DND-41 (cell line): ENCODE results near the gene TSHB.

Source experiments
- ATAC-seq: fragments of 200-7000 bp; cut with Tn5 transposase; 3 replicates; pipeline ENCODE4 v1.9.1; 2021; ENCODE audit warnings: low read depth; ENCODE audit not compliant: insufficient read depth
- DNase-seq: peaks from one replicate; pipeline ENCODE4 v3.0.0-alpha.2; 2020
- H2AFZ ChIP-seq: 2 replicates; pipeline ENCODE4 v1.6.0; 2012; ENCODE audit warnings: low read depth, low read length
- H3K27ac ChIP-seq: 2 replicates; pipeline ENCODE4 v1.5.1; 2012; ENCODE audit warnings: low read length, inconsistent platforms
- H3K27me3 ChIP-seq: fragments of 200-600 bp; sonication (generic); 2 replicates; pipeline ENCODE4 v1.6.0; 2012; ENCODE audit warnings: low read length, mild to moderate bottlenecking, inconsistent platforms; ENCODE audit not compliant: insufficient read depth, poor library complexity
- H3K36me3 ChIP-seq: 2 replicates; pipeline ENCODE4 v1.5.1; 2012; ENCODE audit warnings: low read length, inconsistent platforms; ENCODE audit not compliant: insufficient read depth
- H3K4me1 ChIP-seq: 2 replicates; pipeline ENCODE4 v1.5.1; 2012; ENCODE audit warnings: mild to moderate bottlenecking, low read length; ENCODE audit not compliant: insufficient read depth
- H3K4me2 ChIP-seq: 2 replicates; pipeline ENCODE4 v1.6.0; 2012; ENCODE audit warnings: mild to moderate bottlenecking, moderate library complexity, low read length, inconsistent platforms; ENCODE audit not compliant: insufficient read depth
- H3K4me3 ChIP-seq, 2 experiments: fragments of 200-600 bp in 1 of 2; shearing (Covaris generic) in 1 of 2; 2 replicates each; pipeline ENCODE4 v1.5.1; 2012 to 2016; ENCODE audit warnings: inconsistent platforms in 2 of 2, low read length in 2 of 2, mild to moderate bottlenecking in 2 of 2, low read depth in 1 of 2, moderate library complexity in 1 of 2
- H3K79me2 ChIP-seq: 2 replicates; pipeline ENCODE4 v1.6.0; 2012; ENCODE audit warnings: low read length, inconsistent platforms; ENCODE audit not compliant: insufficient read depth
- H3K9ac ChIP-seq: 2 replicates; pipeline ENCODE4 v1.6.0; 2012; ENCODE audit warnings: low read depth, mild to moderate bottlenecking, inconsistent platforms, low read length, moderate library complexity
- H3K9me3 ChIP-seq: 2 replicates; pipeline ENCODE4 v1.5.1; 2012; ENCODE audit warnings: low read length, moderate library complexity, mild to moderate bottlenecking, inconsistent platforms; ENCODE audit not compliant: insufficient read depth, severe bottlenecking
- H4K20me1 ChIP-seq: 2 replicates; pipeline ENCODE4 v1.6.0; 2012; ENCODE audit warnings: low read length; ENCODE audit not compliant: insufficient read depth
- EZH2 ChIP-seq: IDR thresholded peaks from 3 replicates; pipeline ENCODE4 v1.6.1; 2012; ENCODE audit warnings: borderline replicate concordance, low read depth, mild to moderate bottlenecking, moderate library complexity, low read length, inconsistent platforms; ENCODE audit not compliant: severe bottlenecking
- TF ChIP-seq, protein P1 (sequence below): IDR thresholded peaks from 2 replicates; pipeline ENCODE4 v1.5.1; 2012; ENCODE audit warnings: borderline replicate concordance, low read length, moderate library complexity, mild to moderate bottlenecking; ENCODE audit not compliant: poor library complexity, severe bottlenecking; ENCODE audit errors: extremely low read depth

Gene TSHB

DNA sequence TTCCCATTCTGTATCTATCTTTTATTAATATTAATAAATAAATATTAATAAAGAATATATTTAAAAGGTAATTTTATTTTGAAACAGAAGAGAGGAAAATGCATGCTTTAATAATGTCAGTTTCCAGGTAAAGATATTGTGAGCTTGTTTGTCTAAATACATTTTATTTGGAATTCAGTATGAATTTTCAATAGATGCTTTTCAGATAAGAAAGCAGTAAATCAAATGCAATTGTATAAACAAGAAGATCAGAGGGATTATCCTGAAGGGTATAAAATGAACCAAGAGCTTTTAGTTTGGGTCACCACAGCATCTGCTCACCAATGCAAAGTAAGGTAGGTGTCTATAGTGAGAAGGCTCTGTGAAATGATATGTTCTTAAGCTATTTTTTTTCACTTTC is at the start of gene TSHB:
TSHB (plus strand) TSS at position 301 of the 400 bp plus-strand sequence. CDS start 3,537 bp downstream, outside the sequence.
- Histone ChIP-seq H3K9ac (no peak within 1 kb of the TSS), H2AFZ (no peak within 1 kb of the TSS), H3K36me3 (no peaks in the 10 kb centered on the region), H3K4me3 (no peak within 1 kb of the TSS), H3K79me2 (no peaks in the 10 kb centered on the region), H3K27ac (no peak within 1 kb of the TSS), H3K4me2 (no peak within 1 kb of the TSS), H4K20me1 (no peaks in the 10 kb centered on the region), H3K4me1 (no peaks in the 10 kb centered on the region), H3K27me3 (peaks cover 3% of the 10 kb centered on the region), H3K9me3 (no peaks in the 10 kb centered on the region)
- TF ChIP-seq, protein P1, sequence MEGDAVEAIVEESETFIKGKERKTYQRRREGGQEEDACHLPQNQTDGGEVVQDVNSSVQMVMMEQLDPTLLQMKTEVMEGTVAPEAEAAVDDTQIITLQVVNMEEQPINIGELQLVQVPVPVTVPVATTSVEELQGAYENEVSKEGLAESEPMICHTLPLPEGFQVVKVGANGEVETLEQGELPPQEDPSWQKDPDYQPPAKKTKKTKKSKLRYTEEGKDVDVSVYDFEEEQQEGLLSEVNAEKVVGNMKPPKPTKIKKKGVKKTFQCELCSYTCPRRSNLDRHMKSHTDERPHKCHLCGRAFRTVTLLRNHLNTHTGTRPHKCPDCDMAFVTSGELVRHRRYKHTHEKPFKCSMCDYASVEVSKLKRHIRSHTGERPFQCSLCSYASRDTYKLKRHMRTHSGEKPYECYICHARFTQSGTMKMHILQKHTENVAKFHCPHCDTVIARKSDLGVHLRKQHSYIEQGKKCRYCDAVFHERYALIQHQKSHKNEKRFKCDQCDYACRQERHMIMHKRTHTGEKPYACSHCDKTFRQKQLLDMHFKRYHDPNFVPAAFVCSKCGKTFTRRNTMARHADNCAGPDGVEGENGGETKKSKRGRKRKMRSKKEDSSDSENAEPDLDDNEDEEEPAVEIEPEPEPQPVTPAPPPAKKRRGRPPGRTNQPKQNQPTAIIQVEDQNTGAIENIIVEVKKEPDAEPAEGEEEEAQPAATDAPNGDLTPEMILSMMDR: no peak
- no peak for TF ChIP-seq EZH2
- ATAC-seq (no peak), DNase-seq (no peak)

DNA sequence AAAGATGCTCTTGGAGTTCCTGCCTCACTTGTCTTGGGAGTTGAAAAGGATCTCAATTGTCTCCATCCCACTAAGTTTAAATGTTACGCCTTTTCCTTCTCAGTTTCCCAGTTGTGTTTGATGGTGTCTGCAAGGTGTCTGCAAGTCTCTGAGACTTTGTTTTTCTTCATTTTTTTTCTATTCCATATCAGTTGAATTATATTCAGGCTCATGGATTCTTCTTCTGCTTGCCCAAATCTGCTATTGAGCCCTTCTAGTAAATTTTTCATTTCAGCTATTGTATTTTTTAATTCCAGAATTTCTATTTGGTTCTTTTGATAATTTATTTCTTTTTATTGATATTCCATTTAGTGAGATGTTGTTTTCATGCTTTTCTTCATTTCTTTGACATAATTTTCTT is 47.4 kb upstream of the TSHB start:
- Histone ChIP-seq H3K27me3 (peaks cover 3% of the 10 kb centered on the region), H4K20me1 (no peaks in the 10 kb centered on the region)
- no peak for TF ChIP-seq EZH2
- TF ChIP-seq, protein P1: no peak

DNA sequence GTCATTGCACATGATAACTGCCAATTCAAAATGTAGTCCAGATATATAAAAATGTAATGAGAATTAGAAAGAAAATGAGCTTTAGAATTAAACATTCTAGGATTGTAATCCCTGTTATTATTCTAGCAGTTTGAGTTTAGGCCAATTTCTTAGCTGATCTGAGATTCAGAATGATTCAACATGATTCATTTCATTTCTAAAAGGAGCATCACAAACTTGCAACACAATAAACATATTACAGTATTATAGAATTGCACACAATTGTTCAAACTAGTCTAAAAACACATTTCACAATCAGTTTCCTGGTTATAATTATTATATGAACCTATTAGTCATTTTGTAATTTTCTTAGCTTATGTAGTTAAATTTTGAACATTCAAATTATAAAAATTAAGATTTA is 43.3 kb upstream of the TSHB start:
- Histone ChIP-seq H3K4me2 (no peak overlapping the region), H3K4me3 (no peak overlapping the region), H3K9me3 (peaks cover 13% of the 10 kb centered on the region), H3K79me2 (no peaks in the 10 kb centered on the region), H3K27ac (no peak overlapping the region), H3K4me1 (no peaks in the 10 kb centered on the region), H2AFZ (no peak overlapping the region), H4K20me1 (no peaks in the 10 kb centered on the region), H3K36me3 (no peaks in the 10 kb centered on the region), H3K27me3 (no peaks in the 10 kb centered on the region), H3K9ac (no peak overlapping the region)
- TF ChIP-seq EZH2: no peak
- TF ChIP-seq, protein P1: no peak
- DNase-seq (no peak), ATAC-seq (no peak)

More for the DNA sequence above, 47.4 kb upstream of the TSHB start:
- H3K9ac ChIP-seq: no peak overlapping the region
- H3K79me2 ChIP-seq: no peaks in the 10 kb centered on the region
- no peak overlapping the region for H3K4me2 ChIP-seq
- no peak overlapping the region for H3K27ac ChIP-seq
- no peak for ATAC-seq
- H3K4me3 ChIP-seq: no peak overlapping the region
- H3K9me3 ChIP-seq: no peaks in the 10 kb centered on the region
- DNase-seq: no peak
- H2AFZ ChIP-seq: no peak overlapping the region
- H3K36me3 ChIP-seq: no peaks in the 10 kb centered on the region
- no peaks in the 10 kb centered on the region for H3K4me1 ChIP-seq

DNA sequence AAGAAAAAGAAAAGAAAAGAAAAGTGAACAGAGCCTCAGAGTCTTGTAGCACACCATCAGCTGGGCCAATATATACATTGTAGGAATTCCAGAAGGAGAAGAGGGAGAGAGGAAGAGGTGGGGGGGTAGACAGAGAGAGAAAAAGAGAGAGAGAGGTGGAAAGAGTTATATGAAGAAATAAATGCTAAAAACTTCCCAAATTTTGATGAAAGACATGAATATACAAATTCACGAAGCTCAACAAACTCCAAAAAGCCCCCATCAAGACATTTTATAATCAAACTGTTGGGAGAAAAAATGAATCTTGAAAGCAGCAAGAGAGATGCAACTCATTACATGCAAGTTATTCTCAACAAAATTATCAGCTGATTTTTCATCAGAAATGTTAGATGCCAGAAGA is 41.5 kb upstream of the TSHB start:
- H3K9me3 ChIP-seq: peaks cover 13% of the 10 kb centered on the region
- TF ChIP-seq, protein P1: no peak
- no peak for TF ChIP-seq EZH2
- H3K4me3 ChIP-seq: no peak overlapping the region
- no peaks in the 10 kb centered on the region for H3K4me1 ChIP-seq
- no peak overlapping the region for H3K9ac ChIP-seq
- DNase-seq: no peak
- no peaks in the 10 kb centered on the region for H3K79me2 ChIP-seq
- H3K27ac ChIP-seq: no peak overlapping the region
- no peaks in the 10 kb centered on the region for H4K20me1 ChIP-seq
- no peak overlapping the region for H3K4me2 ChIP-seq
- no peaks in the 10 kb centered on the region for H3K27me3 ChIP-seq
- ATAC-seq: no peak
- H3K36me3 ChIP-seq: no peaks in the 10 kb centered on the region
- H2AFZ ChIP-seq: no peak overlapping the region
